HG03135 (cell line): ENCODE data around the gene CCDC63.
A peak's percentile ranks its signal among the peaks of the same experiment; 100 is the strongest.

Experiments used
- ATAC-seq: cut with Tn5 transposase; IDR thresholded peaks from one replicate; pipeline ENCODE4 v1.9.1; 2021; ENCODE audit warnings: mild to moderate bottlenecking, moderate library complexity; ENCODE audit not compliant: unreplicated experiment

Gene CCDC63

GRCh38 chr12:110880651-110881050 lies 33.9 kb downstream of the CCDC63 start:
- no peak for ATAC-seq

GRCh38 chr12:110883251-110883650 lies 36.5 kb downstream of the CCDC63 start:
- no peak for ATAC-seq

- no peak for ATAC-seq
These were observed 38.5 kb downstream of the CCDC63 start for GRCh38 chr12:110885152-110885840.

- no peak for ATAC-seq
These were observed 41.6 kb downstream of the CCDC63 start for GRCh38 chr12:110888256-110888991.

- no peak for ATAC-seq
These were observed 42.6 kb downstream of the CCDC63 start for GRCh38 chr12:110889361-110889760.

GRCh38 chr12:110893956-110894355 lies 47.2 kb downstream of the CCDC63 start:
- no peak for ATAC-seq

- ATAC-seq: no peak
These were observed 49.8 kb downstream of the CCDC63 start for GRCh38 chr12:110896559-110896958.

- no peak for ATAC-seq
These were observed 54.6 kb downstream of the CCDC63 start for GRCh38 chr12:110901401-110901800.

GRCh38 chr12:110903511-110903910 lies 56.7 kb downstream of the CCDC63 start:
- ATAC-seq: no peak

- ATAC-seq: no peak
These were observed 59.3 kb downstream of the CCDC63 start for GRCh38 chr12:110906083-110906482.

GRCh38 chr12:110906516-110906915 lies 59.7 kb downstream of the CCDC63 start:
- no peak for ATAC-seq

- no peak for ATAC-seq
These were observed 60.2 kb downstream of the CCDC63 start for GRCh38 chr12:110906985-110907384.

GRCh38 chr12:110907583-110907982 lies 60.8 kb downstream of the CCDC63 start:
- no peak for ATAC-seq

- ATAC-seq: no peak
These were observed 61.8 kb downstream of the CCDC63 start for GRCh38 chr12:110908377-110909152.

- ATAC-seq: no peak
These were observed 65.5 kb downstream of the CCDC63 start for GRCh38 chr12:110912263-110912662.

- ATAC-seq: peak; percentile 97
These were observed 66.6 kb downstream of the CCDC63 start for GRCh38 chr12:110913119-110914056.

GRCh38 chr12:110916295-110916875 lies 69.6 kb downstream of the CCDC63 start:
- no peak for ATAC-seq

GRCh38 chr12:110917467-110917866 lies 70.7 kb downstream of the CCDC63 start:
- ATAC-seq: no peak

GRCh38 chr12:110917961-110918360 lies 71.2 kb downstream of the CCDC63 start:
- ATAC-seq: no peak

- ATAC-seq: no peak
These were observed 72.9 kb downstream of the CCDC63 start for GRCh38 chr12:110919720-110920119.
